Measurements from ENCODE around the gene SBF1. TPM values are rescaled to one million over a fixed set of nuclear protein-coding genes. Genes with fewer than 3 reads are reported as not detected.
A peak's percentile ranks its signal among the peaks of the same experiment; 100 is the strongest.
"Not testable (repeated sequence)": the region's sequence is repeated elsewhere in the genome, so short reads cannot be mapped to it uniquely, and the experiment has no call there.

Gene SBF1
- total RNA-seq, 2 experiments from 2014 or later, result 97.6 TPM

- ATAC-seq, result no peak
- H3K9me3 Mint-ChIP-seq (ENCODE audit: low read depth), result no peaks in the 10 kb centered on the region
- ChIA-PET CTCF (interaction anchor here (0.8 to 2.2 kb wide), 5 partner anchors 9 to 101 kb away, joined by 3 to 10 read pairs (median 4); no protein-coding TSS in a partner anchor), POLR2A (no interaction called here)
- DNase-seq, result no peak
- H3K4me1 Mint-ChIP-seq, result peaks cover 11% of the 10 kb centered on the region
- H3K27ac Mint-ChIP-seq, result no peak overlapping the region
- H3K4me3 Mint-ChIP-seq, result no peak overlapping the region
- intact Hi-C loops (cut with DNase I, micrococcal nuclease), result loop anchor here in 1 of 2 experiments (1.0 kb wide), 2 partner anchors 99 to 221 kb away; no protein-coding TSS in a partner anchor
- H3K27me3 Mint-ChIP-seq, result no peaks in the 10 kb centered on the region
- peaks cover 25% of the 10 kb centered on the region for H3K36me3 Mint-ChIP-seq (ENCODE audit: low read depth)
Observed at GRCh38 chr22:50398831-50399648, 75.8 kb downstream of the SBF1 start.

- DNase-seq; H3K9me3 Mint-ChIP-seq (ENCODE audit: low read depth); POLR2A ChIA-PET; intact Hi-C loops (cut with DNase I, micrococcal nuclease); H3K4me3 Mint-ChIP-seq; ATAC-seq; CTCF ChIA-PET; H3K27me3 Mint-ChIP-seq: not testable (repeated sequence)
- peaks cover 32% of the 10 kb centered on the region for H3K36me3 Mint-ChIP-seq (ENCODE audit: low read depth)
- H3K4me1 Mint-ChIP-seq, result peaks cover 11% of the 10 kb centered on the region
- peak overlapping the region; percentile 3 for H3K27ac Mint-ChIP-seq
Observed at GRCh38 chr22:50397371-50398060, 77.3 kb downstream of the SBF1 start.

GRCh38 chr22:50396751-50397370 is 78.0 kb downstream of the SBF1 start:
- Mint-ChIP-seq H3K36me3 (ENCODE audit: low read depth) (peaks cover 28% of the 10 kb centered on the region), H3K27me3 (no peaks in the 10 kb centered on the region), H3K4me1 (peaks cover 11% of the 10 kb centered on the region), H3K27ac (peak overlapping the region; percentile 3), H3K4me3 (no peak overlapping the region), H3K9me3 (ENCODE audit: low read depth) (no peaks in the 10 kb centered on the region)
- ATAC-seq, result no peak
- POLR2A ChIA-PET, result no interaction called here
- DNase-seq, result no peak
- intact Hi-C loops (cut with DNase I, micrococcal nuclease), result no loop called here
- CTCF ChIA-PET, result no interaction called here

Other genes with a start within 250 kb of the SBF1 start
- 10 to 100 TPM; 42.2 to 49.2 TPM for gene TUBGCP6, start 230.0 kb downstream of the SBF1 start, total RNA-seq
- 10 to 100 TPM; 33.5 to 41.5 TPM for gene HDAC10, start 223.8 kb downstream of the SBF1 start, total RNA-seq
- 1 to 10 TPM; 5.4 to 8.1 TPM for gene MAPK12, start 213.4 kb downstream of the SBF1 start, total RNA-seq
- 10 to 100 TPM; 11.6 to 13.6 TPM for gene MAPK11, start 204.7 kb downstream of the SBF1 start, total RNA-seq
- 1 to 10 TPM; 5.5 to 6.3 TPM for gene PLXNB2, start 167.4 kb downstream of the SBF1 start, total RNA-seq
- gene DENND6B, start 148.0 kb downstream of the SBF1 start, total RNA-seq, result 1 to 10 TPM; 2.8 TPM
- gene PPP6R2, start 131.7 kb downstream of the SBF1 start, total RNA-seq, result 10 to 100 TPM; 37.3 to 39.5 TPM
- 1 to 10 TPM; 7.5 to 7.9 TPM for gene ADM2, start 6.5 kb upstream of the SBF1 start, total RNA-seq
- gene MIOX, start 11.8 kb upstream of the SBF1 start, total RNA-seq, result under 1 TPM; 0.32 to 0.44 TPM
- gene LMF2, start 32.7 kb upstream of the SBF1 start, total RNA-seq, result 10 to 100 TPM; 46.8 to 49.4 TPM
- 100 to 1,000 TPM; 115 to 123 TPM for gene NCAPH2, start 33.2 kb upstream of the SBF1 start, total RNA-seq
- 1 to 10 TPM; 2.4 to 5.6 TPM for gene SCO2, start 50.6 kb upstream of the SBF1 start, total RNA-seq
- gene TYMP, start 55.0 kb upstream of the SBF1 start, total RNA-seq, result 10 to 100 TPM; 26.9 to 44.3 TPM
- gene KLHDC7B, start 70.9 kb upstream of the SBF1 start, total RNA-seq, result 1 to 10 TPM; 5.7 to 6.4 TPM
- gene SYCE3, start 87.9 kb upstream of the SBF1 start, total RNA-seq, result 1 to 10 TPM; 3.8 TPM
- gene CPT1B, start 103.4 kb upstream of the SBF1 start, total RNA-seq, result 10 to 100 TPM; 42.5 to 51.4 TPM
- gene CHKB, start 107.8 kb upstream of the SBF1 start, total RNA-seq, result 10 to 100 TPM; 68.2 to 79.7 TPM
- gene MAPK8IP2, start 125.8 kb upstream of the SBF1 start, total RNA-seq, result under 1 TPM; 0.14 TPM
- 10 to 100 TPM; 14.9 to 15.4 TPM for gene ARSA, start 153.1 kb upstream of the SBF1 start, total RNA-seq
- gene SHANK3, start 197.8 kb upstream of the SBF1 start, total RNA-seq, result under 1 TPM; 0.14 to 0.16 TPM

Data from activated CD4-positive, alpha-beta T cell treated with anti-CD3 and anti-CD28 coated beads for 36 hours (primary cell).